ENCODE results near the gene PGAP2. TPM values are rescaled to one million over a fixed set of nuclear protein-coding genes. Genes with fewer than 3 reads are reported as not detected.
A peak's percentile ranks its signal among the peaks of the same experiment; 100 is the strongest.

Gene PGAP2
- total RNA-seq, 4 donors from 2014 or later: 5.1 to 7.4 (median 7.0) TPM

DNA sequence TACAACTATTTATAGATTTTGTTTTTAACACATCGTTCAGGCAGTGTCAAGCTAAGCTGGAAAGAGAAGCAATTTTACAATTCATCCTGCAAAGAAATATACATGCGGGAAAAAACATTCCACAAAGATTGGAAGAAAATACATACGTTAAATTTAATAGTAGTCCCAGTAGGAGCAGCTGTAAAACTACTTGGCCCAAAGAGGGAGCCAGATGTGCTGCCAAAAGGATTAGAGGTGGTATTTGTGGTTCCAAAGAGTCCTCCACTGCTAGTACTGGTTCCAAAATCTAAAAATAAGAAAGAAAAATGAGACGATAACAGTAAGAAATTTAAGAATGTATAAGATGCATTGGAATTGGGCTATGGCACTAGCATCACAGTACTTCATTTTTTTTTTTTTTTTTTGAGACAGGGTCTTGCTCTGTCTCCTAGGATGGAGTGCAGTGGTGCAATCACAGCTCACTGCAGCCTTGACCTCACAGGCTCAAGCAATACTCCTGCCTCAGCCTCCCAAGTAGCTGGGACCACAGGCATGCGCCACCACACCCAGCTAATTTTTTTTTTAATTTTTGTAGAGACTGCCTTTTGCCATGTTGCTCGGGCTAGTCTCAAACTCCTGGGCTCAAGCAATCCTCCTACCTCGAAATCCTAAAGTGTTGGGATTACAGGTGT, 32.5 kb upstream of the PGAP2 start:
- no peak for DNase-seq (ENCODE audit: extremely low spot score)
- H3K27me3 ChIP-seq: no peaks in the 10 kb centered on the region
- H3K27ac ChIP-seq (replicated peaks in 1 of 4): no peak overlapping the region
- H3K4me1 ChIP-seq: peaks cover 0 to 7% (median 3%) of the 10 kb centered on the region in 4 donors
- H3K36me3 ChIP-seq: peaks cover 62 to 97% (median 88%) of the 10 kb centered on the region in 4 donors
- H3K9me3 ChIP-seq: no peaks in the 10 kb centered on the region
- intact Hi-C loops (cut with DNase I): no loop called here
- no peak overlapping the region for H3K4me3 ChIP-seq
- WGBS: 61% methylated on average over 7 of the region's 7 CpGs
- TF ChIP-seq, protein P1, sequence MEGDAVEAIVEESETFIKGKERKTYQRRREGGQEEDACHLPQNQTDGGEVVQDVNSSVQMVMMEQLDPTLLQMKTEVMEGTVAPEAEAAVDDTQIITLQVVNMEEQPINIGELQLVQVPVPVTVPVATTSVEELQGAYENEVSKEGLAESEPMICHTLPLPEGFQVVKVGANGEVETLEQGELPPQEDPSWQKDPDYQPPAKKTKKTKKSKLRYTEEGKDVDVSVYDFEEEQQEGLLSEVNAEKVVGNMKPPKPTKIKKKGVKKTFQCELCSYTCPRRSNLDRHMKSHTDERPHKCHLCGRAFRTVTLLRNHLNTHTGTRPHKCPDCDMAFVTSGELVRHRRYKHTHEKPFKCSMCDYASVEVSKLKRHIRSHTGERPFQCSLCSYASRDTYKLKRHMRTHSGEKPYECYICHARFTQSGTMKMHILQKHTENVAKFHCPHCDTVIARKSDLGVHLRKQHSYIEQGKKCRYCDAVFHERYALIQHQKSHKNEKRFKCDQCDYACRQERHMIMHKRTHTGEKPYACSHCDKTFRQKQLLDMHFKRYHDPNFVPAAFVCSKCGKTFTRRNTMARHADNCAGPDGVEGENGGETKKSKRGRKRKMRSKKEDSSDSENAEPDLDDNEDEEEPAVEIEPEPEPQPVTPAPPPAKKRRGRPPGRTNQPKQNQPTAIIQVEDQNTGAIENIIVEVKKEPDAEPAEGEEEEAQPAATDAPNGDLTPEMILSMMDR (IDR thresholded peaks at IDR 0.05): no peak
- no peak for TF ChIP-seq POLR2A (IDR thresholded peaks at IDR 0.05; ENCODE audit: low read depth)
- no peak for TF ChIP-seq POLR2AphosphoS5 (IDR thresholded peaks at IDR 0.05)
- TF ChIP-seq EP300 (IDR thresholded peaks at IDR 0.05): no peak

DNA sequence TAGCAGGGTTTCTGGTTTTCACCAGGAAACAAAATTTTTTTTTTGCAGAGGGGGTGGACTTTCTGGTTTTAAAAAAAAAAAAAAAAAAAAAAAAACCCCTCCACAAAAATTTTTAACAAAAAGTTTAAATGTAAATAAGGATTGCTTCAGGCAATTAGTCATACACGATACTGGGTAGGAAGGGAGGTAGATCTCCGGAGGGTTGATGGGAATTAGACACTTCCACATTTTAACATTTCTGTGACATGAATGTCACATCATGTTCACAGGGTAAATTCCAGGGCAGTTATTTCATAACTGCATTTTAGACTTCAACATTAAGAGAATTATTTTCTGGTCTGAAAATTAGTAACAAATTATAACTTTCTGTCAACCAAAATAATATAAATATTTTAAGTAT, 26.9 kb upstream of the PGAP2 start:
- Histone ChIP-seq H3K4me3 (no peak overlapping the region), H3K9me3 (no peaks in the 10 kb centered on the region), H3K36me3 (peaks cover 34 to 48% (median 40%) of the 10 kb centered on the region in 4 donors), H3K27ac (replicated peaks in 1 of 4) (peak overlapping the region in 2 of 4 donors; percentile 4 to 63), H3K4me1 (peaks cover 0 to 41% (median 37%) of the 10 kb centered on the region in 4 donors), H3K27me3 (no peaks in the 10 kb centered on the region)
- no peak for DNase-seq (ENCODE audit: extremely low spot score)
- WGBS: 2% methylated on average over 2 of the region's 2 CpGs
- intact Hi-C loops (cut with DNase I): no loop called here
- TF ChIP-seq, protein P1 (IDR thresholded peaks at IDR 0.05): no peak
- TF ChIP-seq POLR2A (IDR thresholded peaks at IDR 0.05; ENCODE audit: low read depth) (no peak), POLR2AphosphoS5 (IDR thresholded peaks at IDR 0.05) (no peak), EP300 (IDR thresholded peaks at IDR 0.05) (no peak)

DNA sequence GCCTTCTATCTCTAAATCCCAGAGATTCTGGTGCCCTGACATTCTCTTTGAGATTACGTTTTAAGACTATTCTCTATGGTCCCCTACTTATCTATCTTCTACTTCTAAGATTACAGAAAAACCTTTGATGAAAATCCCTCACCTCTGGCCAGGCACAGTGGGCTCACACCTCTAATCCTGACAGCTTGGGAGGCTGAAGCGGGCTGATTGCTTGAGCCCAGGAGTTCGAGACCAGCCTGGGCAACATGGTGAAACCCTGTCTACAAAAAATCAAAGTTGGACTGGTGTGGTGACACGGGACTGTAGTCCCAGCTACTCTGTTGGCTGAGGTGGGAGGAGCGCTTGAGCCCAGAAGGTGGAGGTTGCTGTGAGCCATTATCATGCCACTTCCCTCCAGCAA, 25.4 kb upstream of the PGAP2 start:
- DNase-seq (ENCODE audit: extremely low spot score): no peak
- Histone ChIP-seq H3K4me1 (peaks cover 6 to 57% (median 52%) of the 10 kb centered on the region in 4 donors), H3K27me3 (no peaks in the 10 kb centered on the region), H3K36me3 (peaks cover 24 to 40% (median 28%) of the 10 kb centered on the region in 4 donors), H3K27ac (replicated peaks in 1 of 4) (no peak overlapping the region), H3K9me3 (no peaks in the 10 kb centered on the region), H3K4me3 (no peak overlapping the region)
- TF ChIP-seq EP300 (IDR thresholded peaks at IDR 0.05) (no peak), POLR2A (IDR thresholded peaks at IDR 0.05; ENCODE audit: low read depth) (no peak), POLR2AphosphoS5 (IDR thresholded peaks at IDR 0.05) (no peak)
- TF ChIP-seq, protein P1 (IDR thresholded peaks at IDR 0.05): no peak
- intact Hi-C loops (cut with DNase I): no loop called here
- 91% methylated on average over 5 of the region's 5 CpGs for WGBS

DNA sequence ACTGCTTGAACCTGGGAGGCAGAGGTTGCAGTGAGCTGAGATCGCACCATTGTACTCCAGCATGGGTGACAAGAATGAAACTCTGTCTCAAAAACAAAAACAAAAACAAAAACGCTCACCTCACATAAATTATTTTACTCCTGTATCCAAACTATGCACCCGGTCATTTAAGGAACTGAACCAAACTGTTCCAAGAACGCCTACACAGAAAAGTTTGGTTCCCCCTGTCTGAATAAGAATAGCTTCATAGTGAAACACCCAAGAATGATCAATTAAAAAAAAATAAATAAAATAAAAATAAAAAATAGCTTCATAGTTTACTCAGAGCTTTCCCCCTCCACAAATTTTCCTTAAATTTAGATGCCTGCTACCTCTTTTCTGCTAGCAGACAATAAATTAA, 24.7 kb upstream of the PGAP2 start:
- Histone ChIP-seq H3K4me3 (no peak overlapping the region), H3K4me1 (peaks cover 6 to 63% (median 59%) of the 10 kb centered on the region in 4 donors), H3K36me3 (peaks cover 18 to 34% (median 21%) of the 10 kb centered on the region in 4 donors), H3K9me3 (no peaks in the 10 kb centered on the region), H3K27me3 (no peaks in the 10 kb centered on the region), H3K27ac (replicated peaks in 1 of 4) (no peak overlapping the region)
- no peak for TF ChIP-seq POLR2AphosphoS5 (IDR thresholded peaks at IDR 0.05)
- TF ChIP-seq, protein P1 (IDR thresholded peaks at IDR 0.05): no peak
- no peak for TF ChIP-seq EP300 (IDR thresholded peaks at IDR 0.05)
- TF ChIP-seq POLR2A (IDR thresholded peaks at IDR 0.05; ENCODE audit: low read depth): no peak
- DNase-seq (ENCODE audit: extremely low spot score): no peak
- 77% methylated on average over 4 of the region's 4 CpGs for WGBS
- intact Hi-C loops (cut with DNase I): no loop called here

All from esophagus muscularis mucosa (tissue), 4 donors.